Activated gamma-delta T cell treated with anti-CD3 and anti-CD28 coated beads, Interleukin-2, amount 50 U/mL, for 16 hours (primary cell): ENCODE results near the gene C5orf63.
"Not testable (repeated sequence)": the region's sequence is repeated elsewhere in the genome, so short reads cannot be mapped to it uniquely, and the experiment has no call there.

ENCODE experiments used
- DNase-seq: peaks from one replicate; pipeline ENCODE4 v3.0.0-alpha.2; 2020; ENCODE audit warnings: low read depth

Gene C5orf63

DNA sequence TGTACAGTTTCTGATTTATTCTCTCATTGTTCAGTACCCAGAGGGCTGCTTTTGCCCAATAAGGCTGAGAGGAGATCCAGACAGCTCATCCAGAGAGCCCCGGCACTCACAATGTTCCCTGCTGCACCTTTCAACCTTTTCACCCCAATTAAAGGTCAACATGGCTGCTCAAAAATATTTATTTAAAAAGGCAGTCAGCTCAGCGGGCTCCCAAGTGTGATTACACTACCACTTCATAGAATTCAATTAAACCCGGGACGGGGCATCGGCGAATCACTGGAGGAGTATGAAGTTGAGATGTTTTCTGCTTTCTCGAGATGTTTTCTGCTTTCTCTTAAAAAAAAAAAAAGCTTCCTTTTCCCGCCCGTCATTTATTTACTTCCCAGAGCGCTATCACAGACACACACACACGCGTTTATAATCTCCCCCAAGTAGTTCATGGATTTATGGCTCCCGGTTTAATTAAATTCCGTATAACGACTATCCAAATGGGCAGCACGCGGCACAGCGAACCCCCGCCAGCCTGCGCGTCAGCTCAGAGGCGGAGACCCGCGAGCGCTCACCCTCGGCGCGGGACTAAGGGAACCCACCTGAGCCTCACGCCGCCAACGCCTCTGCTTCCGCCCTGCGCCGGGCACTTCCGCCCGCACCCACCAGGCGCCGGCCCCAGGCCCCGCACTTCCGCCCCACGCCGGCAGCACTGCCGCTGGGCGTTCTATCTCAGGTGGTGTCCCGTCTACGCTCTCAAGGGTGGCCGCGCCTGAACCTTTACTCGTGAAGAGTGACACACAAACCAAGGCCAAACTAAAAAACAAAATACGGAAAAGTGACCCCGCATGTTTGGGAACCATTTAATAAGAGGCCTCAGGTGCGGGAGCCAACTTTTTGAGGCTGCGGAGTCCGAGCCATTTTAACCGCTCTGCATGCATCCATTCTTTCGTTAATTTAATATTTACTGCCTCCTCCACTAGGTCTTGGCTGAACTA is at the start of gene C5orf63:
Gene C5orf63 (minus strand): TSS at position 642 of the 986 bp plus-strand sequence. CDS start 14,507 bp downstream, outside the sequence.
- DNase-seq: peak; percentile 19

DNA sequence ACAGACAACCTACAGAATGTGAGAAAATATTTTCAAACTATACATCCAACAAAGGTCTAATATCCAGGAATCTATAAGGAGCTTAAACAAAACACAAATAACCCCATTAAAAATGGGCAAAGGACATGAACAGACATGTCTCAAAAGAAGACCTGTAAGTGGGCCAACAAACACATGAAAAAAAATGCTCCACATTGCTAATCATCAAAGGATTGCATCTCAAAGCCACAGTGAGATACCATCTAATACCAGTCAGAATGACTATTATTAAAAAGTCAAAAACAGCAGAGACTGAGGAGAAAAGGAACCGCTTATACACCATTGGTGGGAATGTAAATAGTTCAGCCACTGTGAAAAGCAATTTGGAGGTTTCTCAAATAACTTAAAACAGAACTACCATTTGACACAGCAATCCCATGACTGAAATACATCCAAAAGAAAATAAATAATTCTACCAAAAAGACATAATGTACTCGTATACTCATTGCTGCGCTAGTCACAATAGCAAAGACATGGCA is 39.1 kb upstream of the C5orf63 start:
- no peak for DNase-seq

DNA sequence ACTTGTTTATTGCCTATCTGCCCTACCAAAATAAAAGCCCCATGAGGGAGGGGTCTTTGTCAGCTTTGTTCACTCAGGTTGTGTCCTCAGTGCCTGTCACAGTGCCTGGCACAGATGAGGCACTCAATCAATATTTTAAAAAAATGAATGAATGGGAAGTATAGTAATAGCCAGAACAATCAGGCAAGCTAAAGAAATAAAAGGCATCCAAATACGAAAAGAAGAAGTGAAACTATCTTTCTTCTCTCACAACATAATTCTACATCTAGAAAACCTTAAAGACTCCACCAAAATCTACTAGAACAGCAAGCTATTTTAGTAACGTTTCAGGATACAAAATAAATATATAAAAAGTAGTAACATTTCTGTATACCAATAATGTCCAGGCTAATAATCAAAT is 37.8 kb upstream of the C5orf63 start:
- no peak for DNase-seq

DNA sequence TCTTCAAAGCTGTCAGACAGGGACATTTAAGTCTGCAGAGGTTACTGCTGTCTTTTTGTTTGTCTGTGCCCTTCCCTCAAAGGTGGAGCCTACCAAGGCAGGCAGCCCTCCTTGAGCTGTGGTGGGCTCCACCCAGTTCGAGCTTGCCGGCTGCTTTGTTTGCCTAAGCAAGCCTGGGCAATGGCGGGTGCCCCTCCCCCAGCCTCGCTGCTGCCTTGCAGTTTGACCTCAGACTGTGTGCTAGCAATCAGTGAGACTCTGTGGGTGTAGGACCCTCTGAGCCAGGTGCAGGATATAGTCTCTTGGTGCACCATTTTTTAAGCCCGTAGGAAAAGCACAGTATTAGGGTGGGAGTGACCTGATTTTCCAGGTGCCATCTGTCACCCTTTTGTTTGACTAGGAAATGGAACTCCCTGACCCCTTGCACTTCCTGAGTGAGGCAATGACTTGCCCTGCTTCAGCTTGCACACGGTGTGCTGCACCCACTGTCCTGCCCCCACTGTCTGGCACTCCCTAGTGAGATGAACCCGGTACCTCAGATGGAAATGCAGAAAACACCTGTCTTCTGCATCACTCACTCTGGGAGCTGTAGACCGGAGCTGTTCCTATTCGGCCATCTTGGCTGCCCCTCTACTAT is 35.4 kb upstream of the C5orf63 start:
- DNase-seq: not testable (repeated sequence)

DNA sequence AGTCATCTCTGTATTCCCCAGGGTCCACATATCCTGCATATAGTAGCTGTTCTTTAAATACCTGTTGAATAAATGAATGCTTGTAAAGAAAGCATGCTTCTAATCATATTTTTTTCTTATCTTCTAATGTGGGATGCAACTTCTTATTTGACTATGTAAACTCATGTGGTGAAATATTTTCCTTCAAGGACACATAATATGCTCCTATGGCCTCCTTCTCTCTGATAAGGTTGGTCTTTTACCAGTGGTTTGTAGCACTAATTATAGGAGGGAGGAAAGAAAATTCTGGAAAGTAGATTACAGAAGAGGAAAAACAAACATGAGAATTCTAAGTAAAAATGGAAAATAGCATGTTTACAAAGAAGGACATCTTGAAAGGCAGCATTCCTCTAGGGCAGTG is 28.6 kb upstream of the C5orf63 start:
- DNase-seq: no peak

DNA sequence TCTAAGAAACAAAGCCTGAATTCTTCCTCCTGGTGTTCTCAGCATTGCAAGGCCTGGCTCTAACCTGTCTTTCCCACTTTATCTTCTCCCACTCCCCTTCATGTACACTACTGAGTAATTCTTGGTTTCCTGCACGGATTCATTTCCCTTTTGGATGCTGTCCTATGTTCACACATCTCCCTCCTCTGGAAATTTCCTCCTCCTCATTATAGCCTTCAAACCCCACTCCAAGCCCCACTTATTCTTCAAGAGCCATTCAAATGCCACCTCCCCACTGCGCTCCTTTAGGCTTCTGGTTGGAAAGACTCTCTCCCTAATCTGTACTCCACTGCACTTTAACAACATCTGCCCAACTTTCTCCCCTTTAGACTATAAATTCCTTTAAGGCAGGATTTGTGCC is 28.2 kb upstream of the C5orf63 start:
- no peak for DNase-seq

DNA sequence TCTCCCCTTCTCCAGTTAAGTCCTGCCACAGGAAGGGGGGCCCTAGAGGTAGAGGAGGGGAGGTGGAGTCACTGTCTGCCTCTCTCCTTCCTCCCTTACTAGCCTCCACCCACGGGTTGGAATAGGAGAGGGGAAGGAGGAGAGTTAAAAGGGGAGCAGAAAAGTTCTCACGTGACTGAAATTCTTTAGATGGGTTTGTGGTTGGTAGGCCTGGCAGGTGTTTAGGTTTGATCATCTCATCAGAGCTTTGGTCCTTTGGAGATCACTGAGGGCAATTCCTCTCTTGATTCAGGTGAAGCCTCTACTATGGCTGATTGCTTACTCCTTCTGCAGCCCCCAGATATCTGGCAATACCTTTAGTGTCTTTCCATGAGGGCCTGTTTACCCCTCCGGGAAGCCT is 24.9 kb upstream of the C5orf63 start:
- no peak for DNase-seq

DNA sequence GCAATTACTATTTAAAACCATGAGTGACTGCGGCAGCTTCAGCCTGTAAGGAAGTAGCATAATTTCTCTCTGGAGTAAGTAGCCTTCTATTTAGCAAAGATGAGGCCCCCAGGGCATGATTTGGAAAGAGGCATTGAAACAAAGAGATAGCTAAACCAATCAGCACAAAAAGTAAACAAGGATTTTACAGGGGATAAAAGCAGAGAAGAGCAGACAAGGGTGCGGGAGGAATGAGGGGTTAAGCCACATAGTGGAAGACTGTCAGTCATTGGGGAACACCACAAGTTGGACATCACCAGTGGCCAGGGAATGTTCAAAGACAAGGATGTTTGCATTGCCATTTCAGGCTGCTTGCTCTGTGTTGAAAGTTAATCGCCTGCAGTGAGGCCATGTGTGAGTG is 24.0 kb upstream of the C5orf63 start:
- no peak for DNase-seq

DNA sequence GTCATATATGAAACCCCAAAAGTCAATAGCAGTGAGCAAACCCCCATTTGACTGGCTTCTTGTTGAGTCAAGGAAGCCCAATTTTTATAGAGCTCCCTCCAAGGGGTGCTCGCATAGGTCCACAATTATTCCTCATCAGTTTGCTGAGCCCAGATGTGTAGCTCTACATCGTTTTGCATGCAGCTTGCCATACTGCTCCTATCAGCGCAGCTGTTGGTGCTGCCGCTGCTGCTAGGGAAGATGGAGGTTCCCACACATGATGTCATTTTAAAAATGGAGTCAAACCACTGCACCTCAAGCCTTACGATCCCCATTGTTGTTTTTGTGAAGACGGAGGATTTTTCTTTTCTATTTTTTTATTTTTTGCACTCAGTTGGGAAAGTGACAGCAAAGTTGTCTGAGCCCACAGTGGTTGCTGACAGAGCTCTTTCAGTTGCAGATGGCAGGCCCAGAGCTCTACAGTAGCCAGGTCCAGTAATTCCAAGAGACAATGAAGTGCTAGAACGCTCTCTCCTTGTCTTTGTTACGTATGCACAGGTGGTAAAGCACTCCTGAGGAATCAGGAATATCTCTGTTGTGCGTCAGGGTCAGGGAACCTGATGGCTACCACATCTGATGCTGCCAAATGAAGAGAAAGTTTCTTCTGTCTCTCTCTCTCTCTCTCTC is 23.2 kb upstream of the C5orf63 start:
- DNase-seq: no peak

DNA sequence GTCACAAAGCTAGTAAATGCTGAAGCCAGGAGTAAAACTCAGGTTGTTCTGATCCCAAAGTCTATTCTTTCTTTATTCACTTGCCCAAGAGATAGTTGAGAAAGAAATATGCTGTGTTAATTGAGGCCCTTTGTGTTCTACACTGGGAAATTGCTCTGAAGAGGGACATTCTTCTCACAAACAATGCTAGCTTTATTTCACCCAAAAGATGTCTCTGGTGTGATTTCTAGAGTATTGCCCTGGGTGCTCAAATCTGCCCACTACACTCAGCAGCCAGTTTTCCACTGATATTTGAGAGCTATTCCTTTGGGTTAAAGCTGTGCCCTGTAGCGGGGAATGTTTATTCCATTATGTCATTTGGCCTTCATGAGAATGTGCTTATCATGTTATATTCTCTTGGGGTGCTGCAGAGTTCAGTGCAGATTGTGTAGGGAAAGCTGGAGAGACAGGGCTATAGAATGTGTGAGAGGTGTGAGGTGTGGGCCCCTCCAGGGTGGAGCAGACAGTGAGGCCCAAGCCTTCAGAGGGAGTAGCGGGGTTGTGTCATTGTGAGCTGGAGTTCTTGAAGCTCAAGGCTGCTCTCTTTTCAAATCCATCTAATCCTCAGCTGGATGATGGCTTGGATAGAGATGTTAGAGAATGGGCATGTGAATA is 21.0 kb upstream of the C5orf63 start:
- DNase-seq: no peak

DNA sequence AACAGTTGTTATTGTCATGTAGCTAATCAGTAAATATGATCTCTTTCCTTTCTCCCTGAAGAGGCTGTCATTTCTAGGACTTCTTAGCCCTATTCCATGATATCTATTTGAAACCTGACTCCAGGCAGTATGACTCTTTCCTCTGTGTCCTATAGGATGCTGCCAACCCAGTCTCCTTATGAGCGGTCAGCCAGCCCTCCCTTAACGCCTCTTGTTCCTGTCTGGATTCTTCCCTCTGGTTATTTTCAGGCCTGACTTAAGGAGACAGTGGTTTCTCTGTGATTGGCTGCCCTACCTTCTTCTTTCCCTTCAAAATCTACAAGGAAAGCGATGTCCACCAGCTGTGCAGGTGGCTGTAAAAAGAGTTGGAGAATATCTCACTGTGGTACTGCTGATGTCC is 19.4 kb upstream of the C5orf63 start:
- DNase-seq: no peak

DNA sequence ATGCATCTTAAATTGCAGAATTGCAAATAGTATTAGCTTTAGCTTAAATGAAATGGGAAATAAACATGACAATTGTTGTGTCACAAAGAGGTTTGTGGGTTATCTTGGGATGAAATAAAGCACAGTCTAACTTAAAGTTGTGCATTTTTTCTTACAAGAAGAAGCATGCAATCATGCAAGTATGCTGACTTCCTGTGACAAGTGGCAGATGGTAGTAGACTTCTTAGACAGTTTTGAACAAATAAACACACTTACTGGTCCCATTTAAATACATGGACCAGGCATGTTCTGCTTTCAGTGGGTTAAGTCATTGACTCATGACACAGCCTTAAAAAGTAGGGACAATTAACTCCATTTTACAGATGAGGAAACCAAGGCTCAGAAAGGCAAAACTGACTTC is 15.9 kb upstream of the C5orf63 start:
- DNase-seq: no peak

DNA sequence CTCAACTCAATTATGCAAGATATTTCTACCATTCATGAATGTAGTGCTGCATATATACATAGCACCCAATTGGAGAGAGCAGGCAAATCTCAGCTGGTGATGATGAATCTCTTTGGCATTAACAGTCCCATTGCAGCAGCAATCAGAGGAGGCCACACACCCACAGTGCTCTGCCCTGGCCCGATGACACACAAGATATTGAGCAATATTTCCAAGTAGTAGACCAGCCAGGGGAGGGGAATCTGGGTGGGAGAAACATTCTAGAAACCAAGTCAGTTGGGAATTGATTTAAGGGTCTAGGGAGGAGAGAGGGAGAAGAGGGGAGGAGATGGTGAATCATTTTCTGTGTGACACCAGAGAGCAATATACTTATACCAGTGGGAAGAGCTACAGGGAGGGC is 14.9 kb upstream of the C5orf63 start:
- no peak for DNase-seq

DNA sequence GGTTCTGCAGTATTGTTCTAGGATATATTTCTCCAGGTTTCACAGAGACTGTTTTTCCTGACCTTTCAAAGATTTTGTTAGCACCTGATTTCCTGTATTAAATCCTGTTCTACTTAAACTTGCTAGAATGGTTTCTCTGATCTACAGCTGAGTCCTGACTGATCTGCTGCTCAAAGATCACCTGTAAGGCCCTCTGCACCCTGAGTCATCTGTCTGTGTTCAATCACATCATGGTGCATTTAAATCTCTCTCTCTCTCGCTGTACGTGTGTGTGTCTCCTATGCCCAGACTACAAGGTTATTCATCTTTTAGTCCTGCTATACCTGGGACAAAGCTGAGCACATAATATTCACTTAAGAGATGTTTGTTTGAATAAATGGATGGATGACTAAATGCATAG is 13.3 kb upstream of the C5orf63 start:
- DNase-seq: no peak

DNA sequence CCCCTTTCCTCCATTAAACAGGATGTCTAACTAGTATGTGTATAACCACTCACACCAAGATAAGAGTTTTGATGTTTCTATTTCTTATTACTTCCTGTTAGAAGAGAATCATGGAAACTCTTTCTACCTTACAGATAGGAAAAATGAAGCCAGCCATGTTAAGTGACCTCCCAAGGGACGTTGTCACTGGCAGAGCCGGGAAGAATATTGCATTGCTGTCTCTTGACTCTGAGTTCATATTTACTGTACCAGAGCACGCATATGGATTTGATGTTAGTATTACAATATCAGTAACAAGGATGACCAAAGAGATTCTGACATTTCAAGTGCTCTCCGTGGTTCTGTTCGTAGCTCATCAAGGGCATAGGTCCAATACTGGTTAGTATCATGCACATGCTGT is 12.5 kb upstream of the C5orf63 start:
- no peak for DNase-seq

DNA sequence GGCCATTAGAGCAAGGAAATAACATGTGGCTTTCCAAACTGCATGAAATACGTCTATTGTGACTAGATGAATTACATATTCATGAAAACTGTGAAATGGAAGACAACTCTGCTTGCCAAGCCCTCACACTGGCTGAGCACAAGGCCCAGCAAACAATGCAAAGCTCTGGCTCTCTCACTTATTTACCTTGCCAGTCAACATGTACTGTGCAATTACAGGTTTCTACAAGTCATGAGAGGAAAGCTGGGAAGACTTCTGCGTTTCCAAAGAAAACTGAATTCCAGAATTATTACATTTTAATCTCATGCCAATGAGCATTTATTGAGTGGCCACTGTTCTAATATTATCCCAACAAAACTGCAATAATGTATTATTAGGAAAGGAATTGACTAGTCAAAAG is 12.1 kb upstream of the C5orf63 start:
- DNase-seq: no peak

DNA sequence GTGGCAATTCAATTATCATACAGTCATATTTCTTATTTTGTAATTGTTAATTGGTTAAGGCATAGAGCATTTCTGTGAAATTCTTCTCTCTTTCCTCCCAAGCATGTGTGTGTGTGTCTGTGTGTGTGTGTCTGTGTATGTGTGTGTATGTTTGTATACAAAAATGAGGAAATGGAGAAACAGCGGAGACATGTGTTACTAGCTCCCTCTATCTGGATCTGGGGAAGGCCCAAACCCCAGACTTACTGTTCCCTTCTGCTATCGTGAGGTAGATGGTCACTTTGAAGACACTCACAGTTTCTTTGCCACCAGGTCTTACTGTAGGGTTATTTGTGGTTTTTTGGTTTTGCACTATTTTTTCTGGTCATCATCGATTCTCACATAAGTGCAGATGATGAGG is 11.4 kb upstream of the C5orf63 start:
- DNase-seq: no peak

DNA sequence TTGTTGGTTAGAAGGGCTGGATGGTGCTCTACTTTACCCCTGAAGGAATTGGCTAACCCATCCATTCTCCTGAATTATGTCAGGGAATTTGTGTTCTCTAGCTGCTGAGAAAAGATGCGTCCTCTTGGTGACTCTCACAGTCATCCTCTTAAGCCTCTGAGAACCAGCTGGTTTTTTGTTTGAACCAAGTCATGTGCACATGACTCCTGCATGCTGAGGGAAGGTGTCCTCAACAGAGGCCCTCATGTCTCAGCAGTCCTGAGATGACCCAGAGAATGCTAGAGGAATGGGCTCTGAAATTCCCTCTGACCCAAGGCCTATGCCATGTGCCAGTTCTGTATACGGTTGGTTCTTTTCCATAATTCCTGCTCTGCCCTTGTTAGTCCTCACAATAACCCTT is 10.4 kb upstream of the C5orf63 start:
- DNase-seq: no peak

DNA sequence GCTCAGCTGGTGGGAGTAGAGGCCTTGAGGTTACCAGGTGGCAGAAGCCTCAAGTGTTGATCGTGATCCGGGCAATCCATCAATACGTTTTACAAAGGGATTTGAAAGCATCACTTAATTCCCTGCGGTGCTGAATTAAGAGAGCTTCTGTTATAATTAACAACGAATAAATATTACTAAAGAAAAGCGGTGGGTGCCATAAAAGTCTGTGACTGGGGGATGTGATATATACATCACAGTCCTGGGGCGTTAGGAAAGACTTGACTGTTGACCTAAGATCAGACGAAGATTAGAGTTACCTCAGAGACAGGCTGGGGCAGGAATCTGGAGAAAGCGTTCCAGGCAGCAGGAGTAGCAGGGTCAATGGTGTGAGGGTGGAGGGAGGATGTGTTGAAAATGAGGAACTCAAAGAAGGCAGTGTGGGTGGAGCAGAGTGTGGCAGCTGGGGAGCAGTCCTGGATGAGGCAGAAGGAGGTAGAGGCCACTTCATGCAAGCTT is 6.7 kb upstream of the C5orf63 start:
- no peak for DNase-seq

DNA sequence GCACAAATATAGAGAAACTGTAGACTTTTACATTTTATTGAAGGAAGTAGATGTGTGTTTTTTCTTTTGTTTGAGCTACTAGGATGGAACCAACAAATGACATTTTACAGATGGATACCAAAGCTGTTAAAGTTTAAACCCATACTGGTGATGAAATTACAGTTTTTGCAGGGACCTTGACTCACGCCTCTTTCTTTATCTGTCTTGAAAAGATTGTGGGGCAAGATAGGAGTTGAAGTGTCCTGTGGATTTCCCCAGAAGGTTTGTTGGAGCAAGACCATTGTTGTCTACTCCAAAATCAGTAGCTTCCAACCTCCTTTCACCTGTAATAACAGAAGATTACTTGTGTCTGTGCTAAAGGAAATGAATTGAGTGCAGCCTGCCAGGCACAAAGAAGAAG is 4.1 kb upstream of the C5orf63 start:
- no peak for DNase-seq

DNA sequence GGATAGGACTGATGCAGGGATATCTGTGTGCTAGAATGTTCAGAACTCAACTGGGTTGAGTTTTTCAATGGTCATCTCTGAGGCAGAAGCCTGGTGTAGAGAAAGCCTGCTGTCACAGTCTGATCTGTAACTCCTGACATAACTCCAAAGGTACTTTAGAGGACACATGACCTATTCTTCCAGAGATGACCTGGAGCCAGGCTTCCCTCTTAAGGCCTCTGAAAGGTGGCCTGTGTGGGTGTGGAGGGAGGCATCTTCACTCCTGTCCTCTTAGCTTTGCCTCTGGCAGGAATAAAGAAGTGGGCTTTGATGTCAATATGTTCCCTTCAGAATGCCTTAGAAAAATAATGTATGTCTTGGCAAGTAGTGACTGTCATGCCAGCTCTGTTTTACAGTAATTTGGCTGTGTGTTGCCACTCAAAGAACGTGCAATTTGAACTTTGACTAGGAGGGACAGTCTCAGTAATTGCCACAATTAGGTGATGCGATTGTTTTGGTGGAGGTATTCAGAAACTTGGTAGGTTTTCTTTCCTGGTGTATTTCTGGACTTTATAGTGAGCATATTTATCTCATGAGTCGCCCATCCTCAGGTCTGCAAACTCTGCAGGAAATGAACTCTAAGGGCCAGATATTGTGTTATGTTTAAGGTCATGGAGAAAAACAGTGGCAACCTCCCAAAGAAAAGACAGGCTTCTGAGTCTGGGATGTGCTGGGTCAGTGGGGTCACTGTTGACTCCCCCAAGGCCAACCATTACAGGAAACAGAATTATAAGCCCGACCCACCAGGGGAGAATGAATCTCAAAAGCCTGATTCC is 3.2 kb upstream of the C5orf63 start:
- DNase-seq: no peak
